ENCODE data around the gene ESPN. TPM values are rescaled to one million over a fixed set of nuclear protein-coding genes. Genes with fewer than 3 reads are reported as not detected.

Gene ESPN
- polyA plus RNA-seq, 1 of the 3 experiments (the other 2 are of a cell fraction) = 0.33 TPM

- TF ChIP-seq IRF3 (IDR thresholded peaks at IDR 0.05; ENCODE audit: low read depth, low read length) = no peak
Observed at GRCh38 chr1:6488602-6489382, 64.2 kb downstream of the ESPN start (continued).

GRCh38 chr1:6489383-6489765, 64.8 kb downstream of the ESPN start:
- Histone ChIP-seq H3K79me2 (ENCODE audit: insufficient read depth) (peaks cover 35% of the 10 kb centered on the region; the same call in 1 of the 2 replicates), H3K4me3 (ENCODE audit: low read depth in 2 of 2, low read length in 1 of 2) (peak overlapping the region; percentile 75 to 76; a peak in 2 of 4 replicates), H3K4me2 (peak overlapping the region; percentile 100), H3K9me3 (no peaks in the 10 kb centered on the region), H3K9ac (no peak overlapping the region), H2AFZ (ENCODE audit: low read depth) (no peak overlapping the region), H3F3A (replicated peaks; ENCODE audit: insufficient read depth) (peaks cover 27% of the 10 kb centered on the region), H3K27ac (ENCODE audit: low read depth in 2 of 2, low read length in 1 of 2) (no peak overlapping the region; a peak in 1 of 4 replicates), H4K20me1 (ENCODE audit: insufficient read depth) (no peaks in the 10 kb centered on the region), H3K36me3 (replicated peaks in 1 of 2; ENCODE audit: control insufficient read depth in 1 of 2, insufficient read depth in 2 of 2, low read length in 1 of 2) (no peaks in the 10 kb centered on the region), H3K4me1 (ENCODE audit: control insufficient read depth in 1 of 2, insufficient read depth in 2 of 2, low read depth in 1 of 2, low read length in 1 of 2) (peaks cover 0 to 52% of the 10 kb centered on the region in 2 experiments; a peak in 1 of 4 replicates), H3K9me2 (no peaks in the 10 kb centered on the region), H3K27me3 (ENCODE audit: insufficient read depth) (no peaks in the 10 kb centered on the region)
- CTCF ChIA-PET = interaction anchor here (1.0 to 16.2 kb wide), 19 partner anchors 8 to 183 kb away, joined by 3 to 439 read pairs (median 5); partner anchors contain the start of genes NOL9 and TAS1R1
- 14% methylated on average over 1 of the region's 9 CpGs for WGBS (ENCODE audit: low lambda C conversion rate)
- TF ChIP-seq POLR2AphosphoS5 (IDR thresholded peaks at IDR 0.05; ENCODE audit: low read depth, low read length) = no peak
- no peak for TF ChIP-seq GATA2 (CRISPR knock-in tag; IDR thresholded peaks at IDR 0.05)
- TF ChIP-seq SMC3 (IDR thresholded peaks at IDR 0.05; ENCODE audit: low read depth, low read length) = no peak
- TF ChIP-seq USF1 (IDR thresholded peaks at IDR 0.05; ENCODE audit: borderline replicate concordance, low read depth) = no peak
- TF ChIP-seq TEAD4 (IDR thresholded peaks at IDR 0.05; ENCODE audit: borderline replicate concordance, insufficient read depth) = no peak
- TF ChIP-seq YY1 (IDR thresholded peaks at IDR 0.05; ENCODE audit: low read depth) = no peak
- TF ChIP-seq PBX3 (IDR thresholded peaks at IDR 0.05) = no peak
- no peak for TF ChIP-seq RCOR1 (IDR thresholded peaks at IDR 0.05; ENCODE audit: low read length)
- TF ChIP-seq ELF1 (IDR thresholded peaks at IDR 0.05) = no peak
- no peak for TF ChIP-seq GABPA (IDR thresholded peaks at IDR 0.05; ENCODE audit: low read depth)
- TF ChIP-seq TAF1 (IDR thresholded peaks at IDR 0.05; ENCODE audit: borderline replicate concordance, low read depth, low read length) = no peak
- no peak for TF ChIP-seq NFIC (IDR thresholded peaks at IDR 0.05; ENCODE audit: borderline replicate concordance)
- POLR2A ChIA-PET = interaction anchor here (1.2 kb wide), 1 partner anchor 10 kb away, joined by 3 read pairs; no protein-coding TSS in a partner anchor
- DNase-seq = no peak

Data from SK-N-SH (cell line).